Epithelial cell of alveolus of lung (primary cell): ENCODE data around the gene B4GALT2. TPM values are rescaled to one million over a fixed set of nuclear protein-coding genes. Genes with fewer than 3 reads are reported as not detected.

ENCODE experiments used
- total RNA-seq: library from RNA; depleted of rRNA; stranded (reverse); fragments of >200 nt; gene quantifications from 2 replicates; pipeline ENCODE4 v1.2.1, GENCODE V29; 2015

Gene B4GALT2, protein sequence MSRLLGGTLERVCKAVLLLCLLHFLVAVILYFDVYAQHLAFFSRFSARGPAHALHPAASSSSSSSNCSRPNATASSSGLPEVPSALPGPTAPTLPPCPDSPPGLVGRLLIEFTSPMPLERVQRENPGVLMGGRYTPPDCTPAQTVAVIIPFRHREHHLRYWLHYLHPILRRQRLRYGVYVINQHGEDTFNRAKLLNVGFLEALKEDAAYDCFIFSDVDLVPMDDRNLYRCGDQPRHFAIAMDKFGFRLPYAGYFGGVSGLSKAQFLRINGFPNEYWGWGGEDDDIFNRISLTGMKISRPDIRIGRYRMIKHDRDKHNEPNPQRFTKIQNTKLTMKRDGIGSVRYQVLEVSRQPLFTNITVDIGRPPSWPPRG
- 25.1 and 117 TPM in 2 replicates for total RNA-seq

DNA sequence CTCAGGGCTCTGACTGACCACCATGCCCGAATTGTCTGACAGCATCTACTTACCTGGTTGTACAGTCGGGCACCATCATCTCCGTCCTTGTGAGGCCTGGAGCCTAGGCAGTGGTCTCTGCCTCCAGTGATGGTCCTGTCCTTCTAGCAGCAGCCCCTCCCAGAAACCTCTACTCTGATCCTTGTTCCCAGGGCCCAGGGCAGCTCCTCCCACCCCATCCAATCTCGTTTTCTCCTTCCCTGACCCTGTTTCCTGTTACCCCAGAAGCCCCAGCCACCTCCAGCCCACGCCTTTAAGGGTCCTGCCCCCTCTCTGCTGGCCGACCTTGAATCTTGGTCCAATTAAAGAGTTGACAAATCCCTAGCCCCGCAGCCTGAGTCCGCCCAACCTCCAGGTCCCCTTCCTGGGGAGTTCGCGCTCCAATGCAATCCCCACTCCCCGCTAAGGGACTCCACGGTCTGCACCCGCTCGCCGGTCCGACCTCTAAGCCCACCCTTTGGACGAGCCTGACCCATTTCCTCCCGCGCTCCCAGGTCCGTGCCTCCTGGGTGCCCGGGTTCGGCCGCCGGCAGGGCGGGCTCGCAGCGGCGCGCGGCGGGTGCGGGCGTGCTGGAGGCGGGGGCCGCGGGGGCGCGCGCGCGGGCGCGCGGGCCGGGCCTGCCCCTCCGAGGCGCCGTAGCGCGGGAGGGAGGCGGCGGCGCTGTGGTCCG is at the start of gene B4GALT2:
Gene B4GALT2 (plus strand): TSS at position 660 of the 710 bp plus-strand sequence. CDS start 1,951 bp downstream, outside the sequence.

GRCh38 chr1:43933386-43934100 is 45.5 kb upstream of the B4GALT2 start, which contains the start of gene ARTN:
Gene ARTN, plus strand, starts transcription at chr1:43933801. Its CDS starts 1,856 bp downstream, at chr1:43935657.

GRCh38 chr1:43946236-43947060 is 32.6 kb upstream of the B4GALT2 start, which contains the start of gene IPO13:
Gene IPO13, plus strand, starts transcription at chr1:43946950. Its CDS starts 651 bp downstream, at chr1:43947601.

GRCh38 chr1:43969746-43970466 is 9.1 kb upstream of the B4GALT2 start, which contains the start of gene DPH2:
Gene DPH2, plus strand, starts transcription at chr1:43970010. Its CDS starts 166 bp downstream, at chr1:43970176.

GRCh38 chr1:43974443-43975248 is 4.4 kb upstream of the B4GALT2 start, which contains the start of gene ATP6V0B:
Gene ATP6V0B, plus strand, starts transcription at chr1:43974960. Its CDS starts 81 bp downstream, at chr1:43975041.

GRCh38 chr1:43991476-43992231 is 12.6 kb downstream of the B4GALT2 start, which contains the start of gene CCDC24:
Gene CCDC24, plus strand, starts transcription at chr1:43991599. Its CDS starts 280 bp downstream, at chr1:43991879.

DNA sequence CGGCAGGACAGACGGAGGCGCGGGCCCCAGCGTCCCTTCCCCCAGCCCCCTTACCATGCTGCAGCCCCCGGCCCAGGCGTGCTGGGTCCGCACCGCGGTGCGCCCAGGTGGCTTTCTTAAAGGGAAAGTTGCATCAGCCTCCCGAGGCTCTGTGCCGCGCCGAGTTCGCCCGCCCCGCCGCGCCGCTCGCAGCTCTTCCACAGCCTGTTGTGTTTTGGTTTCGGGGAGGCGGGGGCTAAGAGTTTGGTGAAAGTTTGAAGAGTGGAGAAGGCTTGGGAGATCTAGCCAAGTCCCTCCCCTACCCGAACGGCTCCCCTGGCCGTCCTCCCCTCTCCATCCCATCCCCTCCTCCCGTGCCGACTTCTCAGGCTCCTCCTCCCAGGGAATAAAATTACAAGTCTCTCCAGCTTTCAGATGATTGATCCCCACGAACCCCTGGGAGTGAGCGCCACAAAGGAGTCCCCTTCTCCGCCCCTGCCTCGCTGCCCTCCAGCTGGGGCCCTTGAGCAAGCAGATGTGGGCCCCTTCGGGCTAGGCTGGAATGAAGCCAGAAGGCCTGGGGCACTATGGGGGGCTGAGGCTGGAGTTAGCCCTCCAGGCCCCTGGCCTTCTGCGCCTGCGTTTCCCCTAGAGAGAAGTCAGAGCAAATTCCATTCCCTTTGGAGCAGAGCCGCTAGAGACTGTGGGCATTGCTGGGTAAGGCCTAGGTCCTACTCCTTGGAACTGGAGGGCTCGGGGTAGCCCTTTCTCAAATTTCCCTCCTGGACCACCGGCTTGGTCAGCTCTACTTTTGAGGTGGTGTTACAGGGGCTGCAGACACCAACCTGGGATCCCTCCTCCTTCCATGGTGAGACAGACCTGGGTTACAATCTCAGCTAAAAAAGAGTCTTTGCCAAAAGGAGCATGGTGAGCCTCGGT is 52.5 kb downstream of the B4GALT2 start, which contains the start of gene SLC6A9:
Gene SLC6A9 (minus strand): TSS at position 211 of the 918 bp plus-strand sequence. CDS start 7,185 bp downstream, outside the sequence.

Other genes starting within 250 kb of the B4GALT2 start
- gene ARTN, start 45.4 kb upstream of the B4GALT2 start, total RNA-seq, result under 0.01 TPM in 1 of 2 replicates, not detected in the other
- 13.3 and 16.8 TPM in 2 replicates for gene IPO13, start 32.3 kb upstream of the B4GALT2 start, total RNA-seq
- gene DPH2, start 9.2 kb upstream of the B4GALT2 start, total RNA-seq, result 19.3 and 23.7 TPM in 2 replicates
- gene ATP6V0B, start 4.2 kb upstream of the B4GALT2 start, total RNA-seq, result 125 and 159 TPM in 2 replicates
- gene CCDC24, start 12.4 kb downstream of the B4GALT2 start, total RNA-seq, result 1.8 and 2.2 TPM in 2 replicates
- gene SLC6A9, start 52.3 kb downstream of the B4GALT2 start, total RNA-seq, result 2.9 and 10.5 TPM in 2 replicates
- not detected in 2 replicates for gene KLF17, start 139.6 kb downstream of the B4GALT2 start, total RNA-seq
- not detected in 2 replicates for gene KLF18, start 162.4 kb downstream of the B4GALT2 start, total RNA-seq
- gene DMAP1, start 234.3 kb downstream of the B4GALT2 start, total RNA-seq, result 30.4 and 32.8 TPM in 2 replicates